ELR (cell line): ENCODE results near the gene ECHDC1.
"Not testable (repeated sequence)": the region's sequence is repeated elsewhere in the genome, so short reads cannot be mapped to it uniquely, and the experiment has no call there.

Source experiments
- DNase-seq: peaks from one replicate; pipeline ENCODE4 v3.0.0-alpha.2; 2015; ENCODE audit warnings: low read depth

Gene ECHDC1

GRCh38 chr6:127342296-127342945 lies 988 bp downstream of the ECHDC1 start:
- DNase-seq, result peak; percentile 51

GRCh38 chr6:127341471-127342202 lies 1.8 kb downstream of the ECHDC1 start:
- no peak for DNase-seq

- DNase-seq, result no peak
Measured at GRCh38 chr6:127340171-127340570, 3.2 kb downstream of the ECHDC1 start.

GRCh38 chr6:127338936-127339335 lies 4.5 kb downstream of the ECHDC1 start:
- DNase-seq, result no peak

DNA sequence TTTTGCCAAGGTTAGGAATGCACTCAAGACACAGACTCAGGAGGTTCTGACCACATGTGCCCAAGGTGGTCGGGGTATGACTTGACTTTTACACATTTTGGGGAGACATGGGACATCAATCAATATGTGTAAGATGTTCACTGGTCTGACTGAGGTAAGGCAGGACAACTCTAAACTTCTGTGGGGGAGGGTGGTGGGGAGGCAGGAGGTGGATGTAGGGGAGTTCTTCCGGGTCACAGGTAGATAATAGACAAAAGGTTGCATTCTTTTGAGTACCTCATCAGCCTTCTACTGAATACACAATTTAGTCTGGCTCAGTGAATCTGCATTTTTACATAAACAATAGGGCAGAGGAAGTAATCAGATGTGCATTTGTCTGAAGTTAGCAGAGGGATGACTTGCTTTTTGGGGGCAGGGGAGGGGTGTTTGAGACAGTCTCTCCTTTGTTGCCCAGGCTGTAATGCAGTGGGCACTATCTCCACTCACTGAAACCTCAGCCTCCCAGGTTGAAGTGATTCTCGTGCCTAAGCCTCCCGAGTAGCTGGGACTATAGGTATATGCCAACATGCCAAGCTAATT lies 10.9 kb downstream of the ECHDC1 start:
- DNase-seq, result no peak

GRCh38 chr6:127331256-127331655 lies 12.2 kb downstream of the ECHDC1 start:
- not testable (repeated sequence) for DNase-seq

DNA sequence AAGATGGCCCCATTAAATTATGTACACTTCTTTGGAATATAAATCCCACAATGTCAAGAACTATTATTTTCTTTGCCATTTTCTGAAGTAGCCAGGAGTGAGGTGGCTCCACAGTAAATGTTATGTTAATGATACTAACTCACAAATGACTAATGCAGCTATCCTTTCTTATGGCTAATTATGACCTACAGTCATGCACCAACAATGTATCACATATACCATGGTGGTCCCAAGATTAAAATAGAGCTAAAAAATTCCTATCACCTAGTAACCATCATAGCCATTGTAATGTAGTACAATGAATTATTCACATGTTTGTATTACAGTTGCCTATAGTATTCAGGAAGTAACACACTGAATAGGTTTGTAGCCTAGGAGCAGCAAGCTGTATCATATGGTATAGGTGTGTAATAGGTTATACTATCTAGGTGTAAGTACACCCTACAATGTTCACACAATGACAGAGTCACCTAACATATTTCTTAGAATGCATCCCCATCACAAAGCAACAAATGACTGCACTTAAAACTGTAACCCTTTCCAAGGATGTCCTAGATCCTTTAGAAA lies 15.3 kb downstream of the ECHDC1 start:
- peak; percentile 80 for DNase-seq

- no peak for DNase-seq
Measured at GRCh38 chr6:127319686-127320085, 23.7 kb downstream of the ECHDC1 start.

DNA sequence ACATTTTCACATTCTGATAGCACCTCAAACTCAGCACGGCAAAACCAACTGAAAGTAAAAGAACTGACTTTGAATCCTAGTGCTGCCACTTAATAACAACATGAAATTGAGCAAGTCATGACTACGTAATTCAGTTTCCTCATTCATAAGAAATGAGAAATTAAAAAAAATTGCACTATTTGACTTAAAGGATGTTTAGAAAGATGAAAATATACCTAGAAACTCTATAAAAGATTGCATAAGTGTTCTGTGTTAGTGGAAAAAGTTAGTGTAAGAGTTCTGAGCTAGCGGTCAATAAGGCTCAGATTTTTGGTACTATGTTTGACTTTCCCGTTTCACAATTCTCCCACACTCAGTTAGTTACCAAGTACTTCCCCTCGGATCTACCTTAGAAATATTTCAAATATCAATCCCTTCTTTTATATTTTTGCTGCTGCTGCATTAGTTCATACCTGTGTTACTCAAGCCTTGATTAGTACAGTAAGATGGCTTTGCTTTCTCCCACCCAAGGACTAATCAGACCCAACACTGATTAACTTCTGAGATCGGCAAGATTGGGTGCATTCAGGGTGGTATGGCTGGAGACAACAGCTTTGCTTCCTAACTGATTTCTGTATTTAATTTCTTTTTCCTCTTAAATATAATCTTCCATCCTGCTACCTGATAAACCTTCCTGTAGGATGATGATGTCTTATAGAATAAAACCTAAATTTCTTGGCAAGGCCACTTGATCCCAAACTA lies 25.9 kb downstream of the ECHDC1 start:
- no peak for DNase-seq

DNA sequence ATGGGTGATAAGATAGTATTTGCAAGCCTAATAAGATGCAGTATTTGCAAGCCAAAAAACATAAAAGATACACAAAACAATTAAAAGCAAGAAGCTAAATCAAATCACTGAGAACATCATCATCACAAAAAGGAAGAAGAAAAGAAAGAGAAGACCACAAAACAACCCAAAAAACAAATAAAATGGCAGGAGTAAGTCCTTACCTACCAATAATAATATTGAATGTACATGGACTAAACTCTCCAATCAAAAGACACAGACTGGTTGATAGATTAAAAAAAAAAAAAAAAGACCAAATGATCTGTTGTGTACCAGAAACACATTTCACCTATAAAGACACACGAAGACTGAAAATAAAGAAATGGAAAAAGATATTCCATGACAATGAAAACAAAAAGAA lies 37.7 kb downstream of the ECHDC1 start:
- DNase-seq, result no peak

GRCh38 chr6:127303917-127304316 lies 39.5 kb downstream of the ECHDC1 start:
- DNase-seq, result no peak

- DNase-seq, result peak; percentile 73
Measured at GRCh38 chr6:127302728-127303660, 40.4 kb downstream of the ECHDC1 start.

GRCh38 chr6:127301199-127301700 lies 42.2 kb downstream of the ECHDC1 start:
- DNase-seq, result peak; percentile 13

DNA sequence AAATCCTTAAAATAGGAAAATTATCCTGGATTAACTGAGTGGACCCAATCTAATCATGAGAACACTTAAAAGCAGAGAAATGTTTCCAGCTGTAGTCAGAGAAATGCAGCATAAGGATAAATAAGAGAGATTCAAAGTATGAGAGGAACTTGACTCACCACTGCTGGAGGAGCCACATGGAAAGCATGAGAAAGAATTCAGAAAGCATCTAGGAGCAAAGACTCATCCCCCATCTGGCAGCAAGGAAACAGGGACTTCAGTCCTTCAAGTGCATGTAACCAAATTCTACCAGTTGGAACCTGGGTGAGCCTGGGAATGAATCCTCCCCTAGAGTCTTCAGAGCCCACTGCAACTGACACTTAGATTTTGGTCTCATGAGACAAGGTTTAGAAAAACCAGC lies 43.0 kb downstream of the ECHDC1 start:
- DNase-seq, result peak; percentile 93

- peak; percentile 53 for DNase-seq
Measured at GRCh38 chr6:127299522-127300240, 43.7 kb downstream of the ECHDC1 start.

GRCh38 chr6:127298475-127298874 lies 44.9 kb downstream of the ECHDC1 start:
- peak; percentile 43 for DNase-seq

DNA sequence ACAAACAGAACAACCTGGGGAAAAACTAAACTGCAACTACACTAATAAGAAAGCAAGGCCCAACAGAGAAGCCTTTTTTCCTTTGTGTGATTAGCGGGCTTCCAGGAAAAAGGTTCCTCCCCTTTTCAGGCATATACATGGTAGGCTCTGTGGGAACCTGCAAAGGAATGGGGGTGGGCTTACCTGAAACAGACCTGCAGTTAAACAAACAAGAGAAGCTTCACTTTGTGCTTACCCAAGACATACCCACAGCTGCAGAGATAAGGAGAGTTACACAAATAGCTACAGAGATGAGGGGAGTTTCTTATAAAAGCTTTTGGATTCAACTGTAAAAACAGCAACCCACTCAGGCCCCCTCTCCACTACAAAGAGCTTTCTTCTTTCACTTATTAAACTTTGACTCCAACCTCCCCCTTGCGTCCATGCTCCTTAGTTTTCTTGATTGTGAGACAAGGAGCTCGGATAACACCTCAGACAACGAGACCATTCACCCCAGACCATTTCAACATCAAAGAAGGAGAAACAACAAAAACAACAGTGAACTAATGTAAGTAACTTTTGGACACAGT lies 45.8 kb downstream of the ECHDC1 start:
- DNase-seq, result no peak

GRCh38 chr6:127291495-127291894 lies 51.9 kb downstream of the ECHDC1 start:
- no peak for DNase-seq

- no peak for DNase-seq
Measured at GRCh38 chr6:127290391-127291265, 52.8 kb downstream of the ECHDC1 start.
